Measurements from ENCODE around the gene SLC6A6. TPM values are rescaled to one million over a fixed set of nuclear protein-coding genes. Genes with fewer than 3 reads are reported as not detected.

SLC6A6 gene
- polyA plus RNA-seq, 1 donor (not counting 4 experiments of a cell fraction or from before 2014, with no cell fraction given), result 8.3 TPM

DNA sequence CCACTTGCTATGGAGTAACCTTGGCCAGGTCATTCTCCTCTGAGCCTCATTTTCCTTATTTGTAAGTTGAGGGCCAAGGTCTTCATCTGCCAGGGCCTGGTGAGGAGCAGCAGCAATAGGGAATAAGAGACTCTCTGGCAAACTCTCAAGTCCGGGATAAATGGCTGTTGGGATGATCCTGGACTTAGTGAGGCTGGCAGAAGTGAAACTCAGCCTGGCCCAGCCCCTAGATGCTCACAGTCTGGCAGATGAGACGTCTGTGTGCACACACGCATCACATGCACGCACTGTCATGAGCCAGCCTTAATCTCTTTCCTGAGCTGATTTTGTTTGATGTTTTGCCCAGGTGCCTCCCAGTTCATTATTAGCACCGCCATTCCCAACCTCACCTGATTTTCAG, 26.8 kb downstream of the SLC6A6 start:
- H3K36me3 ChIP-seq (ENCODE audit: control insufficient read depth in 2 of 2, extremely low read depth in 1 of 2, insufficient read depth in 2 of 2, low read length in 2 of 2), result no peaks in the 10 kb centered on the region
- dilution Hi-C loops (cut with MboI; ENCODE audit: extremely low pct_ligation_motif_present, low sequenced_read_pairs), result no loop called here
- FAIRE-seq (no peak), DNase-seq (ENCODE audit: low read depth, low spot score) (no peak)
- no peaks in the 10 kb centered on the region for H3K9me3 ChIP-seq (ENCODE audit: control insufficient read depth, low read depth, low read length)
- no peak overlapping the region for H3K9ac ChIP-seq (ENCODE audit: control insufficient read depth, extremely low read depth, insufficient read depth, low read length)
- H3K27me3 ChIP-seq (ENCODE audit: control insufficient read depth, extremely low read depth, insufficient read depth, low read length), result no peaks in the 10 kb centered on the region
- peaks cover 30% of the 10 kb centered on the region for H3K4me1 ChIP-seq (ENCODE audit: control insufficient read depth, extremely low read depth, insufficient read depth, low read length)
- H2AFZ ChIP-seq (ENCODE audit: control insufficient read depth, low read length), result no peak overlapping the region
- no peaks in the 10 kb centered on the region for H3K9me1 ChIP-seq (ENCODE audit: control insufficient read depth, extremely low read depth, insufficient read depth, low read length)
- H4K20me1 ChIP-seq (ENCODE audit: control insufficient read depth, extremely low read depth, insufficient read depth, low read length), result no peaks in the 10 kb centered on the region
- no peak overlapping the region for H3K4me3 ChIP-seq (ENCODE audit: control insufficient read depth in 2 of 3, extremely low read depth in 1 of 3, insufficient read depth in 2 of 3, low read depth in 1 of 3, low read length in 3 of 3)
- TF ChIP-seq, protein P1, sequence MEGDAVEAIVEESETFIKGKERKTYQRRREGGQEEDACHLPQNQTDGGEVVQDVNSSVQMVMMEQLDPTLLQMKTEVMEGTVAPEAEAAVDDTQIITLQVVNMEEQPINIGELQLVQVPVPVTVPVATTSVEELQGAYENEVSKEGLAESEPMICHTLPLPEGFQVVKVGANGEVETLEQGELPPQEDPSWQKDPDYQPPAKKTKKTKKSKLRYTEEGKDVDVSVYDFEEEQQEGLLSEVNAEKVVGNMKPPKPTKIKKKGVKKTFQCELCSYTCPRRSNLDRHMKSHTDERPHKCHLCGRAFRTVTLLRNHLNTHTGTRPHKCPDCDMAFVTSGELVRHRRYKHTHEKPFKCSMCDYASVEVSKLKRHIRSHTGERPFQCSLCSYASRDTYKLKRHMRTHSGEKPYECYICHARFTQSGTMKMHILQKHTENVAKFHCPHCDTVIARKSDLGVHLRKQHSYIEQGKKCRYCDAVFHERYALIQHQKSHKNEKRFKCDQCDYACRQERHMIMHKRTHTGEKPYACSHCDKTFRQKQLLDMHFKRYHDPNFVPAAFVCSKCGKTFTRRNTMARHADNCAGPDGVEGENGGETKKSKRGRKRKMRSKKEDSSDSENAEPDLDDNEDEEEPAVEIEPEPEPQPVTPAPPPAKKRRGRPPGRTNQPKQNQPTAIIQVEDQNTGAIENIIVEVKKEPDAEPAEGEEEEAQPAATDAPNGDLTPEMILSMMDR (optimal IDR thresholded peaks at IDR 0.05 in 1 of 3, IDR thresholded peaks at IDR 0.05 in 1 of 3, conservative IDR thresholded peaks at IDR 0.05 in 1 of 3; ENCODE audit: extremely low read depth in 1 of 3, insufficient read depth in 2 of 3, low read length in 3 of 3), result no peak
- no peak overlapping the region for H3K27ac ChIP-seq (ENCODE audit: control insufficient read depth, insufficient read depth, low read length)
- H3K79me2 ChIP-seq (ENCODE audit: control insufficient read depth, insufficient read depth, low read length), result no peaks in the 10 kb centered on the region
- no peak overlapping the region for H3K4me2 ChIP-seq (ENCODE audit: control insufficient read depth, extremely low read depth, insufficient read depth, low read depth, low read length)

DNA sequence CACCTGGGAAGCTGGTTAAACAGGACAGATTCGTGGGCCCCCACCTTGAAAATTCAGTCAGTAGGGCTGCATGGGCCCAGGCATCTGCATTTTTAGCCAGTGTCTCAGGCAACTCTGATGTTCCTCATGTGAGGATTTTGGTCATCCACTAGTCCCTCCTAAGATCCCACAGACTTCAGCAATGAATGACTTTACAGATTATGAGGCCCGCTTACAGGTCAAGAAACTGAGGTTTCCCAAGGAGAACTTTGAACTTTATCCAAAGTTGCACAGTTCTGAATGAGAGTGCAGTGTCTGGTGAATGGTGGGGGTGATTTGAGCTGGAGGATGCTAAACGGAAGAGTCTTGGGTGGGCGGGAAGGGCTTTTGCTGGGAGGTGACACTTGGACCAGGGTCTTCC, 27.2 kb downstream of the SLC6A6 start:
- no peak for DNase-seq (ENCODE audit: low read depth, low spot score)
- FAIRE-seq, result no peak
- Histone ChIP-seq H3K4me2 (ENCODE audit: control insufficient read depth, extremely low read depth, insufficient read depth, low read depth, low read length) (no peak overlapping the region), H3K9ac (ENCODE audit: control insufficient read depth, extremely low read depth, insufficient read depth, low read length) (no peak overlapping the region), H3K27me3 (ENCODE audit: control insufficient read depth, extremely low read depth, insufficient read depth, low read length) (no peaks in the 10 kb centered on the region), H2AFZ (ENCODE audit: control insufficient read depth, low read length) (no peak overlapping the region), H3K79me2 (ENCODE audit: control insufficient read depth, insufficient read depth, low read length) (peaks cover 2% of the 10 kb centered on the region), H3K36me3 (ENCODE audit: control insufficient read depth in 2 of 2, extremely low read depth in 1 of 2, insufficient read depth in 2 of 2, low read length in 2 of 2) (no peaks in the 10 kb centered on the region), H3K4me3 (ENCODE audit: control insufficient read depth in 2 of 3, extremely low read depth in 1 of 3, insufficient read depth in 2 of 3, low read depth in 1 of 3, low read length in 3 of 3) (no peak overlapping the region), H3K9me1 (ENCODE audit: control insufficient read depth, extremely low read depth, insufficient read depth, low read length) (no peaks in the 10 kb centered on the region), H3K4me1 (ENCODE audit: control insufficient read depth, extremely low read depth, insufficient read depth, low read length) (peaks cover 33% of the 10 kb centered on the region), H3K27ac (ENCODE audit: control insufficient read depth, insufficient read depth, low read length) (no peak overlapping the region), H4K20me1 (ENCODE audit: control insufficient read depth, extremely low read depth, insufficient read depth, low read length) (no peaks in the 10 kb centered on the region), H3K9me3 (ENCODE audit: control insufficient read depth, low read depth, low read length) (no peaks in the 10 kb centered on the region)
- dilution Hi-C loops (cut with MboI; ENCODE audit: extremely low pct_ligation_motif_present, low sequenced_read_pairs), result no loop called here
- TF ChIP-seq, protein P1 (optimal IDR thresholded peaks at IDR 0.05 in 1 of 3, IDR thresholded peaks at IDR 0.05 in 1 of 3, conservative IDR thresholded peaks at IDR 0.05 in 1 of 3; ENCODE audit: extremely low read depth in 1 of 3, insufficient read depth in 2 of 3, low read length in 3 of 3), result no peak
- no peak for TF ChIP-seq EZH2 (IDR thresholded peaks at IDR 0.05; ENCODE audit: low read length)
